ENCODE data around the gene DPY19L1. TPM values are rescaled to one million over a fixed set of nuclear protein-coding genes. Genes with fewer than 3 reads are reported as not detected.
"Not testable (repeated sequence)": the region's sequence is repeated elsewhere in the genome, so short reads cannot be mapped to it uniquely, and the experiment has no call there.

The DPY19L1 gene
- total and polyA plus RNA-seq, 3 donors from 2014 or later, result 40.2 to 63.8 (median 53.4) TPM

DNA sequence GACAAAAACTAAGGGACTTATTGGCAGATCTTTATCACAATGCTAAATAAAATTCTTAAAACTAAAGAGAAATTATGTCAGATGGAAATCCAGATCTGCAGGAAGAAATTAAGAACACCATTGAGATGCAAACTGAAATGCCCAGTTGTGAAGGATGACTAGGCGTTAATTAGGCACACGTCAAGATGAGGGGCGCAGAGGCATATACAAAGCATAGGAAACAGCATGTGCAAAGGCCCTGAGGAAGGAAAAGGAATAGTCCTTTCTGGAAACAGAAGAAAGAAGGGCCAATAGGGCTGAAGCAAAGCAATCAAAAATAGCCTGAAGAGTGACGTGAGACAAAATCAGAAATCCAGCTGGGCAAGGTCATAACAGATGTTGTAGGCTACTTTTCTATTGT, 53.1 kb downstream of the DPY19L1 start:
- H3K36me3 ChIP-seq (ENCODE audit: low read depth, missing control alignments); H3K9me3 ChIP-seq; intact Hi-C loops (cut with DNase I; ENCODE audit: low total_unique reads); H3K4me3 ChIP-seq; H3K27ac ChIP-seq; H3K4me1 ChIP-seq; H3K27me3 ChIP-seq; DNase-seq: not testable (repeated sequence)
- WGBS, 2 donors, result 96 to 99% methylated on average over 4 of the region's 4 CpGs

- intact Hi-C loops (cut with DNase I; ENCODE audit: low total_unique reads), result no loop called here
- Histone ChIP-seq H3K4me1 (no peaks in the 10 kb centered on the region), H3K27me3 (no peaks in the 10 kb centered on the region), H3K27ac (no peak overlapping the region), H3K4me3 (no peak overlapping the region), H3K36me3 (ENCODE audit: low read depth, missing control alignments) (no peaks in the 10 kb centered on the region), H3K9me3 (no peaks in the 10 kb centered on the region)
- TF ChIP-seq, protein P1, sequence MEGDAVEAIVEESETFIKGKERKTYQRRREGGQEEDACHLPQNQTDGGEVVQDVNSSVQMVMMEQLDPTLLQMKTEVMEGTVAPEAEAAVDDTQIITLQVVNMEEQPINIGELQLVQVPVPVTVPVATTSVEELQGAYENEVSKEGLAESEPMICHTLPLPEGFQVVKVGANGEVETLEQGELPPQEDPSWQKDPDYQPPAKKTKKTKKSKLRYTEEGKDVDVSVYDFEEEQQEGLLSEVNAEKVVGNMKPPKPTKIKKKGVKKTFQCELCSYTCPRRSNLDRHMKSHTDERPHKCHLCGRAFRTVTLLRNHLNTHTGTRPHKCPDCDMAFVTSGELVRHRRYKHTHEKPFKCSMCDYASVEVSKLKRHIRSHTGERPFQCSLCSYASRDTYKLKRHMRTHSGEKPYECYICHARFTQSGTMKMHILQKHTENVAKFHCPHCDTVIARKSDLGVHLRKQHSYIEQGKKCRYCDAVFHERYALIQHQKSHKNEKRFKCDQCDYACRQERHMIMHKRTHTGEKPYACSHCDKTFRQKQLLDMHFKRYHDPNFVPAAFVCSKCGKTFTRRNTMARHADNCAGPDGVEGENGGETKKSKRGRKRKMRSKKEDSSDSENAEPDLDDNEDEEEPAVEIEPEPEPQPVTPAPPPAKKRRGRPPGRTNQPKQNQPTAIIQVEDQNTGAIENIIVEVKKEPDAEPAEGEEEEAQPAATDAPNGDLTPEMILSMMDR (IDR thresholded peaks at IDR 0.05), result no peak
- no peak for TF ChIP-seq POLR2A (IDR thresholded peaks at IDR 0.05)
- no peak for DNase-seq
- WGBS, 2 donors, result 63 to 74% methylated on average over 3 of the region's 3 CpGs
Measured at GRCh38 chr7:34982371-34983019, 54.8 kb downstream of the DPY19L1 start.

GRCh38 chr7:34979124-34979523, 58.2 kb downstream of the DPY19L1 start:
- DNase-seq; H3K9me3 ChIP-seq; H3K27me3 ChIP-seq; H3K36me3 ChIP-seq (ENCODE audit: low read depth, missing control alignments); H3K4me1 ChIP-seq; intact Hi-C loops (cut with DNase I; ENCODE audit: low total_unique reads); H3K4me3 ChIP-seq; H3K27ac ChIP-seq: not testable (repeated sequence)
- WGBS, 2 donors, result 89 to 97% methylated on average over 2 of the region's 2 CpGs

- Histone ChIP-seq H3K36me3 (ENCODE audit: low read depth, missing control alignments) (no peaks in the 10 kb centered on the region), H3K4me3 (no peak overlapping the region), H3K27me3 (no peaks in the 10 kb centered on the region), H3K27ac (no peak overlapping the region), H3K9me3 (no peaks in the 10 kb centered on the region), H3K4me1 (no peaks in the 10 kb centered on the region)
- TF ChIP-seq, protein P1 (IDR thresholded peaks at IDR 0.05), result no peak
- no peak for TF ChIP-seq POLR2A (IDR thresholded peaks at IDR 0.05)
- WGBS, 2 donors, result 95 to 96% methylated on average over 3 of the region's 3 CpGs
- intact Hi-C loops (cut with DNase I; ENCODE audit: low total_unique reads), result no loop called here
- no peak for DNase-seq
Measured at GRCh38 chr7:34973400-34973760, 63.9 kb downstream of the DPY19L1 start.

DNA sequence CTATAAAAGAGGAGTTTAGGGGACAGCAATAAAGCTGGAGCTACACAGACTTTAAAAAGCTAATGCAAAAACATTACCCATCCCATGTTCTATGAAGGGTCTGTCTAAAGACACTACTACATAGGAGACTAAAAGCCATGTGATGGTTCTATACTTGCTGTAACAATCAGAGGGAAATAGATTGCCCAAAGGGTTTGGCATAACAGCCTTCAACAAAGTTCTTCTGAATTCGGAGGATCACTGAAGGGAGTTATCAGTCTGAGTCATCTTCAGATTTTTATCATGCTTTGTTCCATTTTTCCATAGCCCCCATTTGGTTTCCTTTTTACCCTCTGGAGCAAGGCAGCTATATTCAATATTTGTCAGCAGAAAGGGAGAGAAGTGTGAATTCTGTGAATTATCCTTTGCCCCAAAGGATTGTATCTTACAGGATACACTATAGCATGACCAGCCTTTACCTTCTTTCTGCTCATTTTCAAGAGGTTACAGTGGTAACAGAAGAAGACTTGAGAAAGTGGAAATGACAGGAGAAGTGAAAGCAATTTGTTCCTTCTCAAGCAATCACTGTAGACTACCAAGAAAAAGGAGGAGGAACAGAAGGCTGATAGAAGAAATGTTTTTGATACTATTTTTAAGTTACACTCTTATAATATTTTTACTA, 64.4 kb downstream of the DPY19L1 start:
- H3K4me1 ChIP-seq; H3K9me3 ChIP-seq; intact Hi-C loops (cut with DNase I; ENCODE audit: low total_unique reads); DNase-seq; H3K36me3 ChIP-seq (ENCODE audit: low read depth, missing control alignments); H3K27me3 ChIP-seq; H3K27ac ChIP-seq; H3K4me3 ChIP-seq: not testable (repeated sequence)
- 90 to 91% methylated on average over 1 of the region's 1 CpG for WGBS, 2 donors

DNA sequence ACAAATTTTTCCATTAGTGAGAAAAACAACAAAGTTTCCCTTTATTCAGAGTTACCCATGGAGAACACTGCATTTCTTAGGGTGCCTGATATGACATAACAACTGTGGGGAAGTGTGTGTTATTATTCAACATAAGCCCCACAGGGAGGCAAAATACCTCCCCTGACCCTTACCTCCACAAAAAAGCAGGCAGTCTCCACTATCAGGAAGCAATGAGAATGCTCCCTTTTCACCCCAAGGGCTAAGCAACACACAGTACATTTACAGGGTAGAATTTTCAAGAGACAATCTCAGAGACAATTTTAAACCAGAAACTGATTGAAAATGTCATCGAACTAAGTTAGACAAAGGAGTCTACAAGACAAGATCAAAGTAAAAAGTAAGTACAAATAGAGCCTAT, 69.5 kb downstream of the DPY19L1 start:
- no CpG with 5 or more reads among the region's 1 CpG for WGBS, 2 donors
- H3K9me3 ChIP-seq; H3K27ac ChIP-seq; DNase-seq; intact Hi-C loops (cut with DNase I; ENCODE audit: low total_unique reads); H3K4me3 ChIP-seq; H3K4me1 ChIP-seq; H3K27me3 ChIP-seq; H3K36me3 ChIP-seq (ENCODE audit: low read depth, missing control alignments): not testable (repeated sequence)

- H3K9me3 ChIP-seq; H3K4me3 ChIP-seq; H3K36me3 ChIP-seq (ENCODE audit: low read depth, missing control alignments); H3K4me1 ChIP-seq; H3K27me3 ChIP-seq; H3K27ac ChIP-seq; DNase-seq; intact Hi-C loops (cut with DNase I; ENCODE audit: low total_unique reads): not testable (repeated sequence)
- WGBS, 2 donors, result 85 to 90% methylated on average over 3 of the region's 3 CpGs
Measured at GRCh38 chr7:34966504-34966903, 70.8 kb downstream of the DPY19L1 start.
